ENCODE measurements around the gene NFATC3.

NFATC3 gene

DNA sequence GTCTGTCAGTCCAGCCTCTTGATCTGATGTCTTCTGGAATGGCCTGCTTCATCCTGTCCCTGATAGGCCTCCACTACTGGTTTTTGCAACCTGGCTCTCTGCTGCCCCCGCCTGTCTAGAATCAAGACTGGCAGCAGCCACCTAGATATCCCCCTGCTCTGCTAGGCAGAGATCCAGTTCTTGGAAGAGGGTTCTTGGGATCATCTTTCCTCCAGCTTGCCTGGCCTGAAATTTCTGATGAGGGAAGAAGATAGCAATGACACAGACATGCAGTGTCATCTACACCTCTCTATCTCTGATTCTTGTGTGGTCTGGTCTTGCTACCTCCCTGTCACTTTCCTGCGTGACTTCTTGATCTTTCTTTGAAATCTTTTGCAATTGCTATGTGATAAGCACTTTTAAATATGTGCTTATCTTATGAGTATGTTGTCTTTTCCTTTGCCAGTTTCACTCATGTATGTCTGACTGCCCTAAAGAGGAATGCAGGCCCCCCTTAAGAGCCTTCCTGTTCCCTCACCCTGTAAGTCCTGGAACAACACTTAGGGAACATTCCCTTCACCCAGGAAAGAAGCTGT, 20.3 kb upstream of the NFATC3 start:
- Histone ChIP-seq H3K4me3 (replicated peaks; ENCODE audit: insufficient read depth, low read length) (no peak overlapping the region), H3K27me3 (ENCODE audit: insufficient read depth, poor library complexity, severe bottlenecking) (no peaks in the 10 kb centered on the region), H3K27ac (replicated peaks) (peak overlapping the region; percentile 66)
- no peak for TF ChIP-seq GABPA (IDR thresholded peaks at IDR 0.05; ENCODE audit: low read depth)
- TF ChIP-seq, protein P1, sequence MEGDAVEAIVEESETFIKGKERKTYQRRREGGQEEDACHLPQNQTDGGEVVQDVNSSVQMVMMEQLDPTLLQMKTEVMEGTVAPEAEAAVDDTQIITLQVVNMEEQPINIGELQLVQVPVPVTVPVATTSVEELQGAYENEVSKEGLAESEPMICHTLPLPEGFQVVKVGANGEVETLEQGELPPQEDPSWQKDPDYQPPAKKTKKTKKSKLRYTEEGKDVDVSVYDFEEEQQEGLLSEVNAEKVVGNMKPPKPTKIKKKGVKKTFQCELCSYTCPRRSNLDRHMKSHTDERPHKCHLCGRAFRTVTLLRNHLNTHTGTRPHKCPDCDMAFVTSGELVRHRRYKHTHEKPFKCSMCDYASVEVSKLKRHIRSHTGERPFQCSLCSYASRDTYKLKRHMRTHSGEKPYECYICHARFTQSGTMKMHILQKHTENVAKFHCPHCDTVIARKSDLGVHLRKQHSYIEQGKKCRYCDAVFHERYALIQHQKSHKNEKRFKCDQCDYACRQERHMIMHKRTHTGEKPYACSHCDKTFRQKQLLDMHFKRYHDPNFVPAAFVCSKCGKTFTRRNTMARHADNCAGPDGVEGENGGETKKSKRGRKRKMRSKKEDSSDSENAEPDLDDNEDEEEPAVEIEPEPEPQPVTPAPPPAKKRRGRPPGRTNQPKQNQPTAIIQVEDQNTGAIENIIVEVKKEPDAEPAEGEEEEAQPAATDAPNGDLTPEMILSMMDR (IDR thresholded peaks at IDR 0.05; ENCODE audit: insufficient read depth, low read length): peak; percentile 79
- DNase-seq (ENCODE audit: low read depth in 1 of 2, low spot score in 1 of 2): peak in 1 of 2 experiments; percentile 86

DNA sequence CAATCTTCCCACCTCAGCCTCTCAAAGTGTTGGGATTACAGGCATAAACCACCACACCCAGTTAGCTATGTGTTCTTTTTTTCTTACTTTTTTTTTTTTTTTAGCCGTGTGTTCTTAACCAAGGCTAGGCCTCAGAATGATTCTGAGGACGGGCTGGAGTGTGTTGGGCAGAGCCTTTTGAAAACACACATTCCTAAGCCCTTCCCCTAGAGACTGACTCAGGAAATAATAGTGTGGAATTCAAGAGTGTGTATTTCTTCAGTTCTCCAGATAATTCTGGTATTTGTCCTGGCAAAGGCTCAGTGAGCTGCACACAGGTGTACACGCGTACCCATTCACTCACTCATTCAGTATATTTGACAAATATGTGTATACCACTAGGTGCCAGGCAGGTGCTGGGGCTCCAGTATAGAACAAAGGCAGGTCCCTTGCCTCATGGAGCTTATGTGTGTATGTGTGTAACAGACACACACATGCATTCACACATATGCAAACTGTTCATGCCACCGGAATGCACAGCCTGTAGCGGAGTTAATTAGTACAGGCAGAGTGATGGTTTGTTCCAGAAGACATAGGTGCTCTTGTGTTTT, 19.4 kb upstream of the NFATC3 start:
- Histone ChIP-seq H3K27me3 (ENCODE audit: insufficient read depth, poor library complexity, severe bottlenecking) (no peaks in the 10 kb centered on the region), H3K27ac (replicated peaks) (peak overlapping the region; percentile 66; the same call in 1 of the 2 replicates), H3K4me3 (replicated peaks; ENCODE audit: insufficient read depth, low read length) (no peak overlapping the region)
- no peak for DNase-seq (ENCODE audit: low read depth in 1 of 2, low spot score in 1 of 2)
- TF ChIP-seq, protein P2, sequence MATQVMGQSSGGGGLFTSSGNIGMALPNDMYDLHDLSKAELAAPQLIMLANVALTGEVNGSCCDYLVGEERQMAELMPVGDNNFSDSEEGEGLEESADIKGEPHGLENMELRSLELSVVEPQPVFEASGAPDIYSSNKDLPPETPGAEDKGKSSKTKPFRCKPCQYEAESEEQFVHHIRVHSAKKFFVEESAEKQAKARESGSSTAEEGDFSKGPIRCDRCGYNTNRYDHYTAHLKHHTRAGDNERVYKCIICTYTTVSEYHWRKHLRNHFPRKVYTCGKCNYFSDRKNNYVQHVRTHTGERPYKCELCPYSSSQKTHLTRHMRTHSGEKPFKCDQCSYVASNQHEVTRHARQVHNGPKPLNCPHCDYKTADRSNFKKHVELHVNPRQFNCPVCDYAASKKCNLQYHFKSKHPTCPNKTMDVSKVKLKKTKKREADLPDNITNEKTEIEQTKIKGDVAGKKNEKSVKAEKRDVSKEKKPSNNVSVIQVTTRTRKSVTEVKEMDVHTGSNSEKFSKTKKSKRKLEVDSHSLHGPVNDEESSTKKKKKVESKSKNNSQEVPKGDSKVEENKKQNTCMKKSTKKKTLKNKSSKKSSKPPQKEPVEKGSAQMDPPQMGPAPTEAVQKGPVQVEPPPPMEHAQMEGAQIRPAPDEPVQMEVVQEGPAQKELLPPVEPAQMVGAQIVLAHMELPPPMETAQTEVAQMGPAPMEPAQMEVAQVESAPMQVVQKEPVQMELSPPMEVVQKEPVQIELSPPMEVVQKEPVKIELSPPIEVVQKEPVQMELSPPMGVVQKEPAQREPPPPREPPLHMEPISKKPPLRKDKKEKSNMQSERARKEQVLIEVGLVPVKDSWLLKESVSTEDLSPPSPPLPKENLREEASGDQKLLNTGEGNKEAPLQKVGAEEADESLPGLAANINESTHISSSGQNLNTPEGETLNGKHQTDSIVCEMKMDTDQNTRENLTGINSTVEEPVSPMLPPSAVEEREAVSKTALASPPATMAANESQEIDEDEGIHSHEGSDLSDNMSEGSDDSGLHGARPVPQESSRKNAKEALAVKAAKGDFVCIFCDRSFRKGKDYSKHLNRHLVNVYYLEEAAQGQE (IDR thresholded peaks at IDR 0.05; ENCODE audit: insufficient replicate concordance, low read depth): no peak

DNA sequence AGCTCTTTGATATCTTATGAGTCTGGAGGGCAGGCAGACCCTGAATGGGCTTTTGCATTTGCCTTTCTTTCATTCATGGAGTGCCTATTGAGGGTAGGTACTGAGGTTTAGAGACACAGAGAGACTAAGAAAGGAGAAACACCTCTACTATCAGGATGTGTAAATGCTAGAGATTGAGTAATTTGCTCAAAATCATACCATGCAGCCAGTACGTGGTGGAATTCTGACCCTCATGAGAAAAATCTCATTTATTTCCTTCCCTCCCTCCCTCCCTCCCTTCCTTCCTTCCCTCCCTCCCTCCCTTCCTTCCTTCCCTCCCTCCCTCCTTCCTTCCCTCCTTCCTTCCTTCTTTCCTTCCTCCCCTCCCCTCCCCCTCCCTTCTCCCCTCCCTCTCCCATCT, 18.4 kb upstream of the NFATC3 start:
- TF ChIP-seq GABPA (IDR thresholded peaks at IDR 0.05; ENCODE audit: low read depth) (no peak), POLR2AphosphoS5 (IDR thresholded peaks at IDR 0.05; ENCODE audit: low read depth) (no peak), SPI1 (IDR thresholded peaks at IDR 0.05; ENCODE audit: borderline replicate concordance, low read depth) (no peak)
- TF ChIP-seq, protein P1 (IDR thresholded peaks at IDR 0.05; ENCODE audit: insufficient read depth, low read length): no peak
- TF ChIP-seq, protein P2 (IDR thresholded peaks at IDR 0.05; ENCODE audit: insufficient replicate concordance, low read depth): no peak
- Histone ChIP-seq H3K27me3 (ENCODE audit: insufficient read depth, poor library complexity, severe bottlenecking) (no peaks in the 10 kb centered on the region), H3K27ac (replicated peaks) (no peak overlapping the region; the same call in 1 of the 2 replicates), H3K4me3 (replicated peaks; ENCODE audit: insufficient read depth, low read length) (no peak overlapping the region)
- DNase-seq (ENCODE audit: low read depth in 1 of 2, low spot score in 1 of 2): no peak

DNA sequence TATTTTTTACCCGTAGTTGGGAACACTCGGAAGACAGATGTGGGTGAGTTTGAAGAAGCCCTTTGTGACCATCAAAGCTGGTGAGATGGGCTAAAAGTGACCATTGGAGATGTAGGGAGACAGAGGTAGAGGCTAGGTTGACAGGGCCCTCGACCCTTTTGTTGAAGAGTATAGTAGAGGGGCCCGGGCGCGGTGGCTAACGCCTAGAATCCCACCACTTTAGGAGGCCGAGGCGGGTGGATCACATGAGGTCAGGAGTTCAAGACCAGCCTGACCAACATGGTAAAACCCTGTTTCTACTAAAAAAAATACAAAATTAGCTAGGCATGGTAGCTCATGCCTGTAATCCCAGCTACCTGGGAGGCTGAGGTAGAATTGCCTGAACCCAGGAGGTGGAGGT, 16.2 kb upstream of the NFATC3 start:
- H3K27me3 ChIP-seq (ENCODE audit: insufficient read depth, poor library complexity, severe bottlenecking): no peaks in the 10 kb centered on the region
- DNase-seq (ENCODE audit: low read depth in 1 of 2, low spot score in 1 of 2): no peak
- no peak overlapping the region for H3K4me3 ChIP-seq (replicated peaks; ENCODE audit: insufficient read depth, low read length)
- TF ChIP-seq POLR2AphosphoS5 (IDR thresholded peaks at IDR 0.05; ENCODE audit: low read depth): no peak
- TF ChIP-seq, protein P1 (IDR thresholded peaks at IDR 0.05; ENCODE audit: insufficient read depth, low read length): no peak
- TF ChIP-seq GABPA (IDR thresholded peaks at IDR 0.05; ENCODE audit: low read depth): no peak
- TF ChIP-seq, protein P2 (IDR thresholded peaks at IDR 0.05; ENCODE audit: insufficient replicate concordance, low read depth): no peak
- no peak for TF ChIP-seq SPI1 (IDR thresholded peaks at IDR 0.05; ENCODE audit: borderline replicate concordance, low read depth)
- H3K27ac ChIP-seq (replicated peaks): no peak overlapping the region

Data from HL-60 (cell line).